ENCODE measurements around the gene RNF2. TPM values are rescaled to one million over a fixed set of nuclear protein-coding genes. Genes with fewer than 3 reads are reported as not detected.

RNF2 gene
- total RNA-seq, 4 donors from 2014 or later, result 15.2 to 29.1 (median 20.5) TPM

- Histone ChIP-seq H3K27me3 (no peaks in the 10 kb centered on the region), H3K27ac (no peak overlapping the region), H3K4me1 (peaks cover 8 to 20% (median 11%) of the 10 kb centered on the region in 4 donors), H3K9me3 (no peaks in the 10 kb centered on the region), H3K36me3 (no peaks in the 10 kb centered on the region), H3K4me3 (no peak overlapping the region)
- in situ Hi-C loops (cut with MboI; ENCODE audit: low pct_ligation_motif_present in 1 of 4, low pct_unique_long_range_greater_than_20kb in 1 of 4, low sequenced_read_pairs in 3 of 4), result no loop called here
- no peak for DNase-seq
- WGBS, 2 donors (ENCODE audit: low coverage in 1 of 2), result 71 to 82% methylated on average over 5 of the region's 5 CpGs
- no peak for TF ChIP-seq POLR2A (IDR thresholded peaks at IDR 0.05)
- TF ChIP-seq, protein P1, sequence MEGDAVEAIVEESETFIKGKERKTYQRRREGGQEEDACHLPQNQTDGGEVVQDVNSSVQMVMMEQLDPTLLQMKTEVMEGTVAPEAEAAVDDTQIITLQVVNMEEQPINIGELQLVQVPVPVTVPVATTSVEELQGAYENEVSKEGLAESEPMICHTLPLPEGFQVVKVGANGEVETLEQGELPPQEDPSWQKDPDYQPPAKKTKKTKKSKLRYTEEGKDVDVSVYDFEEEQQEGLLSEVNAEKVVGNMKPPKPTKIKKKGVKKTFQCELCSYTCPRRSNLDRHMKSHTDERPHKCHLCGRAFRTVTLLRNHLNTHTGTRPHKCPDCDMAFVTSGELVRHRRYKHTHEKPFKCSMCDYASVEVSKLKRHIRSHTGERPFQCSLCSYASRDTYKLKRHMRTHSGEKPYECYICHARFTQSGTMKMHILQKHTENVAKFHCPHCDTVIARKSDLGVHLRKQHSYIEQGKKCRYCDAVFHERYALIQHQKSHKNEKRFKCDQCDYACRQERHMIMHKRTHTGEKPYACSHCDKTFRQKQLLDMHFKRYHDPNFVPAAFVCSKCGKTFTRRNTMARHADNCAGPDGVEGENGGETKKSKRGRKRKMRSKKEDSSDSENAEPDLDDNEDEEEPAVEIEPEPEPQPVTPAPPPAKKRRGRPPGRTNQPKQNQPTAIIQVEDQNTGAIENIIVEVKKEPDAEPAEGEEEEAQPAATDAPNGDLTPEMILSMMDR (IDR thresholded peaks at IDR 0.05), result no peak
- TF ChIP-seq POLR2AphosphoS5 (IDR thresholded peaks at IDR 0.05), result no peak
- TF ChIP-seq EP300 (IDR thresholded peaks at IDR 0.05; ENCODE audit: low read depth), result no peak
- intact Hi-C loops (cut with DNase I; ENCODE audit: low total_unique reads), result no loop called here
These were observed 5.6 kb downstream of the RNF2 start for GRCh38 chr1:185050823-185051451.

DNA sequence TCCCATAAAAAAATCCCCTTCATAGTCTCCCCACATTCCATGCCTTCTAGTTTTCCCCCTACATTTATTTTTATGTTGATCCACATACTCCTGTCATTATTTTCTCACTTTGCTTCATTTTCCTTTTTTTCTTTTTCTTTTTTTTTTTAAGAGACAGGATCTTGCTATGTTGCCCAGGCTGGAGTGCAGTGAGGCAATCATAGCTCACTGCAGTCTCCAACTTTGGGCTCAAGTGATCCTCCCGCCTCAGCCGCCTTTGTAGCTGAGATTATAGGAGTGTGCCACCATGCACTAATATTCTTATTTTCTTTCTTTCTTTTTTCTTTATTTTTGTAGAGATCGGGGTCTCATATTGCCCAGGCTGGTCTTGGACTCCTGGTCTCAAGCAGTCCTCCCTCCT, 7.8 kb downstream of the RNF2 start:
- H3K4me3 ChIP-seq, result no peak overlapping the region
- 96 to 97% methylated on average over 3 of the region's 3 CpGs for WGBS, 2 donors (ENCODE audit: low coverage in 1 of 2)
- TF ChIP-seq EP300 (IDR thresholded peaks at IDR 0.05; ENCODE audit: low read depth) (no peak), POLR2A (IDR thresholded peaks at IDR 0.05) (no peak), POLR2AphosphoS5 (IDR thresholded peaks at IDR 0.05) (no peak)
- TF ChIP-seq, protein P1 (IDR thresholded peaks at IDR 0.05), result no peak
- H3K27ac ChIP-seq, result no peak overlapping the region
- no peaks in the 10 kb centered on the region for H3K9me3 ChIP-seq
- H3K36me3 ChIP-seq, result no peaks in the 10 kb centered on the region
- no peaks in the 10 kb centered on the region for H3K27me3 ChIP-seq
- no peak for DNase-seq
- in situ Hi-C loops (cut with MboI; ENCODE audit: low pct_ligation_motif_present in 1 of 4, low pct_unique_long_range_greater_than_20kb in 1 of 4, low sequenced_read_pairs in 3 of 4) (no loop called here), intact Hi-C loops (cut with DNase I; ENCODE audit: low total_unique reads) (no loop called here)
- H3K4me1 ChIP-seq, result peaks cover 0 to 4% (median 1%) of the 10 kb centered on the region in 4 donors

GRCh38 chr1:185054365-185055060, 9.2 kb downstream of the RNF2 start:
- no peak overlapping the region for H3K27ac ChIP-seq
- TF ChIP-seq EP300 (IDR thresholded peaks at IDR 0.05; ENCODE audit: low read depth) (no peak), POLR2AphosphoS5 (IDR thresholded peaks at IDR 0.05) (no peak), POLR2A (IDR thresholded peaks at IDR 0.05) (no peak)
- TF ChIP-seq, protein P1 (IDR thresholded peaks at IDR 0.05), result no peak
- no peak overlapping the region for H3K4me3 ChIP-seq
- DNase-seq, result no peak
- H3K9me3 ChIP-seq, result no peaks in the 10 kb centered on the region
- H3K36me3 ChIP-seq, result no peaks in the 10 kb centered on the region
- 96 to 98% methylated on average over 15 to 31 of the region's 31 CpGs for WGBS, 2 donors (ENCODE audit: low coverage in 1 of 2)
- H3K4me1 ChIP-seq, result peaks cover 0 to 16% (median 8%) of the 10 kb centered on the region in 4 donors
- in situ Hi-C loops (cut with MboI; ENCODE audit: low pct_ligation_motif_present in 1 of 4, low pct_unique_long_range_greater_than_20kb in 1 of 4, low sequenced_read_pairs in 3 of 4) (no loop called here), intact Hi-C loops (cut with DNase I; ENCODE audit: low total_unique reads) (no loop called here)
- H3K27me3 ChIP-seq, result no peaks in the 10 kb centered on the region

DNA sequence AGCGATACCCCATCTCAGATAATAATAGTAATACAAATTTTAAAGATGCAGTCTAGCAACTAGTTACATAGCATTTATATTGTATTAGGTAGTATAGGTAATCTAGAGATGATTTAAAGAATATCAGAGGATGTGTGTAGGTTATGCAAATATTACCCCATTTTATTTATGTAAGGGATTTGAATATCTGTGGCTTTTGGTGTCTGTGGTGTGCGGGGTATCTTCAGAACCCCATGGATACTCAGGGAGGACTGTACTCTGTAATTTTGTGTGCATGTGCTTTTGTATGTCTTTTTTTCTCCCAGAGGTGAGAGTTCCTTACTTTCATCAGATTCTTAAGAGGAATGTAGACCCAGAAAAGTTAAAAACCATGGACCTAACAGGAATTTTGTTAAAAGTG, 12.8 kb downstream of the RNF2 start:
- 73 to 100% methylated on average over 1 to 2 of the region's 2 CpGs for WGBS, 2 donors (ENCODE audit: low coverage in 1 of 2)
- no peaks in the 10 kb centered on the region for H3K27me3 ChIP-seq
- no peaks in the 10 kb centered on the region for H3K36me3 ChIP-seq
- intact Hi-C loops (cut with DNase I; ENCODE audit: low total_unique reads) (no loop called here), in situ Hi-C loops (cut with MboI; ENCODE audit: low pct_ligation_motif_present in 1 of 4, low pct_unique_long_range_greater_than_20kb in 1 of 4, low sequenced_read_pairs in 3 of 4) (no loop called here)
- no peaks in the 10 kb centered on the region for H3K9me3 ChIP-seq
- H3K4me3 ChIP-seq, result no peak overlapping the region
- peaks cover 0 to 32% (median 10%) of the 10 kb centered on the region in 4 donors for H3K4me1 ChIP-seq
- H3K27ac ChIP-seq, result no peak overlapping the region
- DNase-seq, result no peak
- no peak for TF ChIP-seq POLR2A (IDR thresholded peaks at IDR 0.05)
- no peak for TF ChIP-seq EP300 (IDR thresholded peaks at IDR 0.05; ENCODE audit: low read depth)
- no peak for TF ChIP-seq POLR2AphosphoS5 (IDR thresholded peaks at IDR 0.05)
